ENCODE results near the gene DNAH8.
"Not testable (repeated sequence)": the region's sequence is repeated elsewhere in the genome, so short reads cannot be mapped to it uniquely, and the experiment has no call there.

Gene DNAH8

DNA sequence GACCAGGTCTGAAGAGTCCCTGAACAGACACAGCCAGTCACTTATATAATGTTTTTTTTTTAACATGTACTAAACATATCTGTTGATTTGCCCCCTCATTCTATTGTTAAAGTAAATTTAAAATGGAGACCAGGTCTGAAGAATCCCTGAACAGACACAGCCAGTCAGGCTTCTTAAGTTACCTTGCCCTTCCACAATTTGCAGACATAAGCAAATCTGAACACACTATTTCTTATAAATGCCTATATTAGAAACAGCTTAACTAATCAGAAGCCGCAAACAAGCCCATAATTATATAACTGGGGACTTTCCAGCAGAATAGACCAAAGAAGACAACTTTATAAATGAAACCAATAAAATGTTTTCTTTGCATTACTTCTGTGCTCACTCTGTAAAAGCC lies 118.2 kb downstream of the DNAH8 start:
- DNase-seq (ENCODE audit: extremely low read depth in 1 of 2, low read depth in 1 of 2), result no peak

- no peak for DNase-seq (ENCODE audit: extremely low read depth in 1 of 2, low read depth in 1 of 2)
These were observed 121.5 kb downstream of the DNAH8 start for GRCh38 chr6:38836585-38836984.

GRCh38 chr6:38837101-38837500 lies 122.0 kb downstream of the DNAH8 start:
- DNase-seq (ENCODE audit: extremely low read depth in 1 of 2, low read depth in 1 of 2), result no peak

GRCh38 chr6:38843798-38844197 lies 128.7 kb downstream of the DNAH8 start:
- no peak for DNase-seq (ENCODE audit: extremely low read depth in 1 of 2, low read depth in 1 of 2)

DNA sequence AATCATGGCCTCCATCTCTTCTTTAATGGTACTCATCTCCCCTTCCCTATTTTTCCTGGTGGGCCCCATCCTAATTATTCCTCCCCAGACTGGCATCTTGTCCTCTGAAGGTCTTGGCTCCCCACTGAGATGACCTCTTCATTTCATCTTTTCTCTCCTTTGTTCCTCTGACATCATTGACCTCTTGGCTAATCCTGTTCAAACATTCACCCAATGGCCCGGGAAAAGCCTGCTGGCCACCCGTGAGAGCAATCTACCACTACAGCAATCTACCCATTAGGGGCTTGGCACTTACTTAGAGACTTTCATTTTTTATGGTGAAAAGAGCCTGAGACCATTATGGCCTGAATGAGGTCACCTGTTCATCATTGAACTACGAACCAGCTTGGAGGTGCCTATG lies 130.8 kb downstream of the DNAH8 start:
- DNase-seq (ENCODE audit: extremely low read depth in 1 of 2, low read depth in 1 of 2), result no peak

DNA sequence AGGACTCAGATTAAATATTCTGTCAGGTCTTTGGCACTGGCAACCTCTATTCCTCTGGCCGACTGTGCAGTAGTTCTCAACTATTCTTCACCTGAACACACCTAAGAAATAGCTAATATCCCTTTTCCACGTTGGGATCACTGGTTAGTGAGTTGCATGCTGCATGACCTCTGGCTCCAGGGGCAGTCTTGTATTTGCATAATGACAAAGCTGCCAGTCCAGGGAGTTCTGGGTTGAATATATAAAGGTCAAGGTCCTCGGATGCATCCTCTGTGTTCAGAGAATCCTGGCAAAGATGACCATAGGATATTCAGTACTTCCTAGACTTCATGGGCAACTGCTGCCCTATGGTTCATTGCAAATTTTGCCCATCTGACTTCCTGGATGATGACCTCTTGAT lies 131.2 kb downstream of the DNAH8 start:
- no peak for DNase-seq (ENCODE audit: extremely low read depth in 1 of 2, low read depth in 1 of 2)

- no peak for DNase-seq (ENCODE audit: extremely low read depth in 1 of 2, low read depth in 1 of 2)
These were observed 131.7 kb downstream of the DNAH8 start for GRCh38 chr6:38846844-38847243.

- DNase-seq (ENCODE audit: extremely low read depth in 1 of 2, low read depth in 1 of 2), result no peak
These were observed 132.4 kb downstream of the DNAH8 start for GRCh38 chr6:38847497-38847896.

GRCh38 chr6:38848760-38849159 lies 133.6 kb downstream of the DNAH8 start:
- no peak for DNase-seq (ENCODE audit: extremely low read depth in 1 of 2, low read depth in 1 of 2)

GRCh38 chr6:38852215-38852614 lies 137.1 kb downstream of the DNAH8 start:
- no peak for DNase-seq (ENCODE audit: extremely low read depth in 1 of 2, low read depth in 1 of 2)

GRCh38 chr6:38853236-38853635 lies 138.1 kb downstream of the DNAH8 start:
- no peak for DNase-seq (ENCODE audit: extremely low read depth in 1 of 2, low read depth in 1 of 2)

- DNase-seq (ENCODE audit: extremely low read depth in 1 of 2, low read depth in 1 of 2), result no peak
These were observed 141.4 kb downstream of the DNAH8 start for GRCh38 chr6:38856492-38856891.

GRCh38 chr6:38857815-38858214 lies 142.7 kb downstream of the DNAH8 start:
- no peak for DNase-seq (ENCODE audit: extremely low read depth in 1 of 2, low read depth in 1 of 2)

- DNase-seq (ENCODE audit: extremely low read depth in 1 of 2, low read depth in 1 of 2), result no peak
These were observed 144.9 kb downstream of the DNAH8 start for GRCh38 chr6:38860041-38860440.

- DNase-seq (ENCODE audit: extremely low read depth in 1 of 2, low read depth in 1 of 2), result no peak
These were observed 146.9 kb downstream of the DNAH8 start for GRCh38 chr6:38861926-38862401.

DNA sequence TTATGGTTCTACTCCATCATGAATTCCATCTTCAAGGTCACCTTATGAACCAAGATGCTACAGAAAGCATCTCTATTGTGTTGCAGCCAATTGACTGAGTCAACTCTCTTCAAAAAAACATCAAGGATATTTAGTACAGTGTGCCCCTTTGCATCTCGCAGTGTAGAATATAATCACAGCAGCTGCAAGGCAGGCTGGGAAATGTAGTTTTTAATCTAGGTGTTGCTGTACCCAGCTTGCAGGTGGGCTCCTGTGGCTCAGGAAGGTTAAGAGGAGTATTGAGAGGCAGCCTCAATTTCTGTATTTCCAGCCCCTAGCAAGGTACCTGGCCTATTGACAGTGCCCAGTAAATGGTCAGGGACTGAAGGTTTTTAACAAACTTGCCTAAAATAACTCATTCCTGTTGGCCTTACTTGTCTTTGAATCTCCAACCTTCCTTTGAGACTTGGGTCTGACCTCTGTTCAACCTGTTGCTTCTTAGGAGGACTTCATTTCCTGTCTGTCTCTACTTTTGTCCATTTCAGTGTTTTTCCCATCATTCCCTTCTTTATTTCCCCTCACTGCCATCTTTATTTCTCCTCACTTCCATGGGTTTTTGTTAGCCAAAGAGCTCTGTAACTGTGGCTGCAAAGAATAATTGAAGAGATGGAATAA lies 150.5 kb downstream of the DNAH8 start:
- no peak for DNase-seq (ENCODE audit: extremely low read depth in 1 of 2, low read depth in 1 of 2)

DNA sequence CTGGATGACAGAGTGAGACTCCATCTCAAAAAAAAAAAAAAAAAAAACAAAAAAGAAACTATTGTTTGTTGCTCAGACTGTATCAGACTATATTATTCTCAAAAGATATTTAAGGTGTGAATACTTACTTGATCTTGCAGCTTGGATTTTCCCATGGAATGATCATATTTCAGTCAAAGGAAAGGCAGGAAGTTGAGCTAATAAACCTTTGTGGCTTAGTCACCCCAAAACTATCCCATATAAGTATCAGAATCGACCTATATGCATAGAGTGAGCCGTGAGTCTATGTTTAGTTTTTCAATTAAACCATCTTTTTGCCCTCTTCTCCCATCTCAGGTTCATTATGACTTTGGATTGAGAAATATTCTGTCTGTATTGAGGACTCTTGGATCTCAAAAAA lies 152.6 kb downstream of the DNAH8 start:
- DNase-seq (ENCODE audit: extremely low read depth in 1 of 2, low read depth in 1 of 2), result no peak

- DNase-seq (ENCODE audit: extremely low read depth in 1 of 2, low read depth in 1 of 2), result peak in 1 of 2 donors; percentile 29
These were observed 156.8 kb downstream of the DNAH8 start for GRCh38 chr6:38871741-38872568.

- no peak for DNase-seq (ENCODE audit: extremely low read depth in 1 of 2, low read depth in 1 of 2)
These were observed 157.9 kb downstream of the DNAH8 start for GRCh38 chr6:38873001-38873400.

DNA sequence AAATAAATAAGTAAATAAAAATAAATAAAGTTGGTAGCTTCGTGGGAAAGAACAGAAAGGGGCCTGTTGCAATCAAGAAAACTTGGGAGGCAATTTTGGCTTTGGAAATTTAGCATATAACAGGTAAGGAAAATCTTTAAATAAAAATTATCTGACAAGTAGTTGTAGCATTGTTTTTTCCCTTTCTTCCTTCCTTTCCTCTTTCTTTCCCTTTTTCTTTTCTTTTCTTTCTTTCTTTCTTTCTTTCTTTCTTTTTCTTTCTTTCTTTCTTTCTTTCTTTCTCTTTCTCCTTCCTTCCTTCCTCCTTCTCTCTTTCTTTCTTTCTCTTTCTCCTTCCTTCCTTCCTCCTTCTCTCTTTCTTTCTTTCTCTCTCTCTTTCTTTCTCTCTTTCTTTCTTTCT lies 158.7 kb downstream of the DNAH8 start:
- not testable (repeated sequence) for DNase-seq (ENCODE audit: extremely low read depth in 1 of 2, low read depth in 1 of 2)

DNA sequence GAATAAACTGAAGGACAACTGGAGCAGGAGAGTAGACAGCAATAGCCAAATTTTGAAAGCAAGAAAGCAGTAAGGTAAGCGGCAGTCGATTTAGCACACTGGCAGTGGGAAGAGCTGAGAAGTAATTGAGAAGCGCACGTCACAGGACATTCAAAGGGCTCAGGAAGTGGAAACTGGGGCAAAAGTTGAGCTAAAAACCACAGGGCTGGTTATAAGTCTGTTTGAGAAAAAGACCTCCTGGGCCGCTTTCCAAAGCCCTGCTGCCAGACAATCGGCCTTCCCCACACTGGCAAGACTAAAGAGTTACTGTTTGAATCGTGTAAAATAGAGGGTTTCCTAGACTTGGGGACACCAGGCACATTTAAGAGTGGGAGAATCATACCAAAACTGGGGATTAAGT lies 161.4 kb downstream of the DNAH8 start:
- no peak for DNase-seq (ENCODE audit: extremely low read depth in 1 of 2, low read depth in 1 of 2)

- DNase-seq (ENCODE audit: extremely low read depth in 1 of 2, low read depth in 1 of 2), result no peak
These were observed 162.6 kb downstream of the DNAH8 start for GRCh38 chr6:38877721-38878120.

All from activated CD8-positive, alpha-beta memory T cell treated with anti-CD3 and anti-CD28 coated beads for 1 hour (primary cell).